Neural progenitor cell (in vitro differentiated cells): ENCODE data around the gene RHBDL2. TPM values are rescaled to one million over a fixed set of nuclear protein-coding genes. Genes with fewer than 3 reads are reported as not detected.

Experiments
- DNase-seq: peaks from one replicate; pipeline ENCODE4 v3.0.0-alpha.2; 2016; ENCODE audit warnings: low spot score
- H2AFZ ChIP-seq: fragments of 200-600 bp; sonication (generic); replicated peaks from 2 replicates; pipeline ENCODE4 v1.6.1; 2016; ENCODE audit warnings: antibody characterized with exemption
- H3F3A ChIP-seq: fragments of 200-600 bp; sonication (generic); 2 replicates; pipeline ENCODE4 v1.6.1; 2016; ENCODE audit warnings: antibody characterized with exemption, low read depth
- H3K27ac ChIP-seq: fragments of 200-600 bp; sonication (generic); 2 replicates; pipeline ENCODE4 v1.5.1; 2016; ENCODE audit warnings: mild to moderate bottlenecking
- H3K27me3 ChIP-seq: fragments of 200-600 bp; sonication (generic); 2 replicates; pipeline ENCODE4 v1.6.1; 2016; ENCODE audit warnings: mild to moderate bottlenecking, moderate library complexity
- H3K36me3 ChIP-seq: fragments of 200-600 bp; sonication (generic); 2 replicates; pipeline ENCODE4 v1.5.1; 2016
- H3K4me1 ChIP-seq: fragments of 200-600 bp; sonication (generic); 2 replicates; pipeline ENCODE4 v1.6.1; 2016; ENCODE audit warnings: mixed run types
- H3K4me2 ChIP-seq: fragments of 200-600 bp; sonication (generic); 2 replicates; pipeline ENCODE4 v1.6.1; 2016
- H3K4me3 ChIP-seq: fragments of 200-600 bp; sonication (generic); 2 replicates; pipeline ENCODE4 v1.5.1; 2016
- H3K79me2 ChIP-seq: fragments of 200-600 bp; sonication (generic); 2 replicates; pipeline ENCODE4 v1.6.1; 2016; ENCODE audit warnings: low read depth
- H3K9ac ChIP-seq: fragments of 200-600 bp; sonication (generic); 2 replicates; pipeline ENCODE4 v1.6.1; 2016
- H3K9me3 ChIP-seq: fragments of 200-600 bp; sonication (generic); 2 replicates; pipeline ENCODE4 v1.5.1; 2016; ENCODE audit warnings: low read depth
- H4K20me1 ChIP-seq: fragments of 200-600 bp; sonication (generic); 2 replicates; pipeline ENCODE4 v1.6.1; 2016; ENCODE audit warnings: low read depth
- H3K27ac Mint-ChIP-seq: 3 replicates; pipeline ENCODE4 v1.8.0; 2021; ENCODE audit warnings: mixed read lengths
- H3K27me3 Mint-ChIP-seq: 2 replicates; pipeline ENCODE4 v1.8.0; 2022; ENCODE audit warnings: low read depth, mild to moderate bottlenecking, inconsistent platforms, moderate library complexity, mixed read lengths; ENCODE audit not compliant: insufficient read depth
- H3K36me3 Mint-ChIP-seq: 3 replicates; pipeline ENCODE4 v1.8.0; 2021; ENCODE audit warnings: mixed read lengths
- H3K4me1 Mint-ChIP-seq: 3 replicates; pipeline ENCODE4 v1.8.0; 2021; ENCODE audit warnings: mixed read lengths
- H3K4me3 Mint-ChIP-seq: 3 replicates; pipeline ENCODE4 v1.8.0; 2021; ENCODE audit warnings: mild to moderate bottlenecking, moderate library complexity, mixed read lengths
- H3K9me3 Mint-ChIP-seq: 3 replicates; pipeline ENCODE4 v1.8.0; 2020; ENCODE audit warnings: mixed read lengths
- CTCF ChIP-seq: fragments of 200-600 bp; sonication (generic); IDR thresholded peaks from 2 replicates; pipeline ENCODE4 v1.5.1; 2017; ENCODE audit warnings: antibody characterized with exemption, mild to moderate bottlenecking
- EZH2 ChIP-seq: fragments of 200-600 bp; sonication (generic); IDR thresholded peaks from 2 replicates; pipeline ENCODE4 v1.6.1; 2017; ENCODE audit warnings: antibody characterized with exemption, mild to moderate bottlenecking, moderate library complexity
- EZH2phosphoT487 ChIP-seq: fragments of 200-600 bp; sonication (generic); IDR thresholded peaks from 2 replicates; pipeline ENCODE4 v1.6.1; 2017; ENCODE audit warnings: antibody characterized with exemption
- total RNA-seq: library from RNA; depleted of rRNA; stranded (reverse); fragments of >200 nt; gene quantifications from 2 replicates; pipeline ENCODE4 v1.2.3, GENCODE V29; 2015; ENCODE audit warnings: low replicate concordance

The RHBDL2 gene
- total RNA-seq: 1.1 TPM in 1 of 2 replicates, not detected in the other

- Histone ChIP-seq H3F3A (no peaks in the 10 kb centered on the region), H3K27ac (no peak within 1 kb of the TSS), H2AFZ (peak within 1 kb of the TSS; percentile 98), H4K20me1 (no peaks in the 10 kb centered on the region), H3K27me3 (no peaks in the 10 kb centered on the region), H3K4me1 (no peaks in the 10 kb centered on the region), H3K9me3 (no peaks in the 10 kb centered on the region), H3K9ac (no peak within 1 kb of the TSS), H3K79me2 (no peaks in the 10 kb centered on the region), H3K36me3 (no peaks in the 10 kb centered on the region), H3K4me2 (no peak within 1 kb of the TSS), H3K4me3 (no peak within 1 kb of the TSS)
- peaks cover 3% of the 10 kb centered on the region for H3K4me1 Mint-ChIP-seq
- H3K27me3 Mint-ChIP-seq: no peaks in the 10 kb centered on the region
- H3K27ac Mint-ChIP-seq: peak within 1 kb of the TSS; percentile 69
- TF ChIP-seq EZH2 (no peak), CTCF (no peak), EZH2phosphoT487 (no peak)
- H3K4me3 Mint-ChIP-seq: no peak within 1 kb of the TSS
- DNase-seq: peak; percentile 25
- H3K9me3 Mint-ChIP-seq: no peaks in the 10 kb centered on the region
- H3K36me3 Mint-ChIP-seq: no peaks in the 10 kb centered on the region
Observed at GRCh38 chr1:38941527-38942019, at the start of gene RHBDL2. Gene RHBDL2, minus strand, starts transcription at chr1:38941830. Its CDS starts 22,618 bp downstream, at chr1:38919212.

GRCh38 chr1:38990738-38991637 is 49.4 kb upstream of the RHBDL2 start, which contains the start of gene AKIRIN1:
Gene AKIRIN1, plus strand, starts transcription at chr1:38991276. Its CDS starts 105 bp downstream, at chr1:38991381.
- peak within 1 kb of the TSS; percentile 92 for H3K4me3 ChIP-seq
- peak; percentile 97 for DNase-seq
- peaks cover 46% of the 10 kb centered on the region for H4K20me1 ChIP-seq
- Mint-ChIP-seq H3K4me3 (peak within 1 kb of the TSS; percentile 91), H3K27ac (peak within 1 kb of the TSS; percentile 90), H3K9me3 (no peaks in the 10 kb centered on the region), H3K27me3 (no peaks in the 10 kb centered on the region), H3K4me1 (peaks cover 36% of the 10 kb centered on the region), H3K36me3 (peaks cover 16% of the 10 kb centered on the region)
- H3K4me1 ChIP-seq: peaks cover 16% of the 10 kb centered on the region
- H3K27ac ChIP-seq: peak within 1 kb of the TSS; percentile 89
- peaks cover 7% of the 10 kb centered on the region for H3K36me3 ChIP-seq
- TF ChIP-seq EZH2 (no peak), CTCF (no peak), EZH2phosphoT487 (no peak)
- H3K9me3 ChIP-seq: no peaks in the 10 kb centered on the region
- no peaks in the 10 kb centered on the region for H3K27me3 ChIP-seq
- peaks cover 22% of the 10 kb centered on the region for H3F3A ChIP-seq
- peaks cover 49% of the 10 kb centered on the region for H3K79me2 ChIP-seq
- H3K4me2 ChIP-seq: peak within 1 kb of the TSS; percentile 88
- H3K9ac ChIP-seq: peak within 1 kb of the TSS; percentile 89
- H2AFZ ChIP-seq: no peak within 1 kb of the TSS

DNA sequence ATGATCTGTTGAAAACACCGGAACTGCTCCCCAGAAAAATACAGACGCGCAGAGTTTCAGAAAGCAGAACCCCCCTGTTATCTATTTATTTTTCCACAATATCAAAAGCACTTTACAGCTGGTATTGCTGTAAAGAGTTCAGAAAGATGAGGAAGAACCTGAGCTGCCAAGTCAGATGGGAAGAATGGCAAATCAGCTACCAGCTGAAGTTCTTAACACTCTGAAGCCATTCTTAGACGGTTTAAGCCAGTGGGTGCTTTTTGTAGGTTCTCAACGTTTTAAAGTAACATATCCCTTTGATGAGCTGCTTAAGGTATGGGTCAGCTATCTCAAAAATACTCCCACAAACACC is 48.7 kb upstream of the RHBDL2 start:
- H3K9me3 ChIP-seq: no peaks in the 10 kb centered on the region
- no peak overlapping the region for H3K9ac ChIP-seq
- peaks cover 4% of the 10 kb centered on the region for H3K36me3 ChIP-seq
- Mint-ChIP-seq H3K9me3 (no peaks in the 10 kb centered on the region), H3K36me3 (peaks cover 14% of the 10 kb centered on the region), H3K27ac (peak overlapping the region; percentile 90), H3K27me3 (no peaks in the 10 kb centered on the region), H3K4me3 (peak overlapping the region; percentile 88), H3K4me1 (peaks cover 38% of the 10 kb centered on the region)
- TF ChIP-seq EZH2: no peak
- no peak for TF ChIP-seq CTCF
- no peak for TF ChIP-seq EZH2phosphoT487
- H3K27me3 ChIP-seq: no peaks in the 10 kb centered on the region
- peaks cover 16% of the 10 kb centered on the region for H3F3A ChIP-seq
- no peak overlapping the region for H2AFZ ChIP-seq
- H3K4me1 ChIP-seq: peaks cover 22% of the 10 kb centered on the region
- DNase-seq: no peak
- H3K4me3 ChIP-seq: peak overlapping the region; percentile 92
- H3K79me2 ChIP-seq: peaks cover 43% of the 10 kb centered on the region
- peak overlapping the region; percentile 88 for H3K4me2 ChIP-seq
- H4K20me1 ChIP-seq: peaks cover 40% of the 10 kb centered on the region
- H3K27ac ChIP-seq: peak overlapping the region; percentile 89
